ENCODE results near the gene SASH1.

GRCh38 chr6:148435386-148435785 lies 92.7 kb downstream of the SASH1 start:
- TF ChIP-seq EZH2 (IDR thresholded peaks at IDR 0.05; ENCODE audit: borderline replicate concordance, low read length) = no peak
- no peak for TF ChIP-seq CTCF (IDR thresholded peaks at IDR 0.05; ENCODE audit: low read length)
